HCT116 (cell line): Measurements from ENCODE around the gene CARD10. TPM values are rescaled to one million over a fixed set of nuclear protein-coding genes. Genes with fewer than 3 reads are reported as not detected.
"Not testable (repeated sequence)": the region's sequence is repeated elsewhere in the genome, so short reads cannot be mapped to it uniquely, and the experiment has no call there.

Source experiments
- ATAC-seq: fragments of 200-7000 bp; cut with Tn5 transposase; 2 replicates; pipeline ENCODE4 v1.9.1; 2020; ENCODE audit warnings: mild to moderate bottlenecking, moderate library complexity
- BruUV-seq: library from RNA; stranded (reverse); fragments of 400-500 nt; replicated peaks from 2 replicates; lab custom pipeline; 2021; lab: Mats Ljungman, UMichigan
- CTCF ChIA-PET: fragments of 300-600 bp; sonication (Branson Sonifier 250); formaldehyde crosslinking; loops from one replicate; lab custom pipeline; 2021; ENCODE audit warnings: antibody characterized with exemption; lab: Charles Lee
- POLR2A ChIA-PET: fragments of 300-600, 350-600 bp; sonication (Branson Sonifier 250); formaldehyde crosslinking; loops from one replicate; lab custom pipeline; 2021; ENCODE audit warnings: antibody characterized with exemption; lab: Charles Lee
- RAD21 ChIA-PET, 2 experiments: fragments of 300-600 bp; sonication (Branson Sonifier 250); formaldehyde crosslinking; loops; one replicate each; lab custom pipeline; 2023; ENCODE audit warnings: low total read pairs in 2 of 2; ENCODE audit not compliant: uncharacterized antibody in 2 of 2, unreplicated experiment in 2 of 2, low non-redundant PET in 1 of 2; lab: Charles Lee
- DNase-seq: peaks from one replicate; pipeline ENCODE4 v3.0.0-alpha.2; 2010; ENCODE audit warnings: low read depth, low spot score
- H2AFZ ChIP-seq: fragments of 200-600 bp; shearing (Covaris generic), sonication (generic); 2 replicates; pipeline ENCODE4 v1.6.1; 2017; ENCODE audit warnings: low read depth, mixed run types, mixed read lengths, antibody characterized with exemption, low read length; ENCODE audit not compliant: poor library complexity, severe bottlenecking
- H3K27ac ChIP-seq: 2 replicates; pipeline ENCODE4 v1.5.1; 2012; ENCODE audit warnings: low read depth, low read length
- H3K27me3 ChIP-seq: fragments of 200-600 bp; sonication (generic); 2 replicates; pipeline ENCODE4 v1.6.1; 2016; ENCODE audit warnings: mixed run types, low read length, mixed read lengths; ENCODE audit not compliant: insufficient read depth
- H3K36me3 ChIP-seq, 2 experiments: fragments of 200-500 bp in 1 of 2; fragments of 200-600 bp in 1 of 2; sonication (Bioruptor generic) in 1 of 2; sonication (generic) in 1 of 2; 2 replicates each; pipeline versions ENCODE4 v1.5.1 to v1.6.1; 2014 to 2016; ENCODE audit warnings: low read length in 2 of 2, inconsistent platforms in 1 of 2, mixed read lengths in 1 of 2, mixed run types in 1 of 2; ENCODE audit not compliant: insufficient read depth in 2 of 2, control insufficient read depth in 1 of 2
- H3K4me1 ChIP-seq, 2 experiments: fragments of 200-600 bp in 1 of 2; sonication (generic) in 1 of 2; 2 replicates each; pipeline versions ENCODE4 v1.5.1 to v1.6.1; 2012 to 2017; ENCODE audit warnings: low read length in 2 of 2, inconsistent platforms in 1 of 2, mild to moderate bottlenecking in 1 of 2, mixed read lengths in 1 of 2, mixed run types in 1 of 2, moderate library complexity in 1 of 2; ENCODE audit not compliant: insufficient read depth in 2 of 2, control insufficient read depth in 1 of 2
- H3K4me2 ChIP-seq: fragments of 200-600 bp; sonication (generic); 2 replicates; pipeline ENCODE4 v1.6.1; 2017; ENCODE audit warnings: mixed run types, low read length, mixed read lengths
- H3K4me3 ChIP-seq, 2 experiments: fragments of 200-600 bp in 1 of 2; sonication (generic) in 1 of 2; replicated peaks in 1 of 2; 2 replicates each; pipeline ENCODE4 v1.5.1; 2011 to 2016; ENCODE audit warnings: low read length in 2 of 2, control low read depth in 1 of 2, low read depth in 1 of 2, mild to moderate bottlenecking in 1 of 2, mixed read lengths in 1 of 2, mixed run types in 1 of 2
- H3K79me2 ChIP-seq: fragments of 200-600 bp; sonication (generic); 2 replicates; pipeline ENCODE4 v1.6.1; 2017; ENCODE audit warnings: mild to moderate bottlenecking, mixed run types, low read length, moderate library complexity, mixed read lengths; ENCODE audit not compliant: insufficient read depth
- H3K9ac ChIP-seq: fragments of 200-600 bp; sonication (generic); 2 replicates; pipeline ENCODE4 v1.6.1; 2016; ENCODE audit warnings: low read length, mixed read lengths
- H3K9me2 ChIP-seq: fragments of 200-600 bp; sonication (generic), shearing (Covaris generic); 2 replicates; pipeline ENCODE4 v1.6.1; 2017; ENCODE audit warnings: mixed run types, mild to moderate bottlenecking, moderate library complexity; ENCODE audit not compliant: insufficient read depth
- H3K9me3 ChIP-seq, 2 experiments: fragments of 200-500 bp in 1 of 2; fragments of 200-600 bp in 1 of 2; sonication (Bioruptor generic) in 1 of 2; sonication (generic) in 1 of 2; 2 replicates each; pipeline ENCODE4 v1.6.1; 2014 to 2017; ENCODE audit warnings: low read length in 2 of 2, mixed read lengths in 2 of 2, inconsistent platforms in 1 of 2, low read depth in 1 of 2, mild to moderate bottlenecking in 1 of 2, mixed run types in 1 of 2, moderate library complexity in 1 of 2; ENCODE audit not compliant: control insufficient read depth in 1 of 2, insufficient read depth in 1 of 2
- H4K20me1 ChIP-seq: fragments of 200-600 bp; sonication (generic), shearing (Covaris generic); 2 replicates; pipeline ENCODE4 v1.6.1; 2017; ENCODE audit warnings: mixed run types, mild to moderate bottlenecking, moderate library complexity; ENCODE audit not compliant: insufficient read depth
- CEBPB ChIP-seq: IDR thresholded peaks from 2 replicates; pipeline ENCODE4 v1.6.1; 2012; ENCODE audit warnings: low read depth
- EGR1 ChIP-seq: IDR thresholded peaks from 2 replicates; pipeline ENCODE4 v1.6.1; 2012; ENCODE audit warnings: low read depth
- ELF1 ChIP-seq: IDR thresholded peaks from 2 replicates; pipeline ENCODE4 v1.6.1; 2012; ENCODE audit warnings: low read depth, borderline replicate concordance
- EZH2 ChIP-seq: fragments of 200-600 bp; sonication (generic); IDR thresholded peaks from 2 replicates; pipeline ENCODE4 v1.6.1; 2017; ENCODE audit warnings: antibody characterized with exemption, mixed run types
- EZH2phosphoT487 ChIP-seq: fragments of 200-600 bp; IDR thresholded peaks from 2 replicates; pipeline ENCODE4 v1.6.1; 2018; ENCODE audit warnings: antibody characterized with exemption, borderline replicate concordance
- FOSL1 ChIP-seq: IDR thresholded peaks from 2 replicates; pipeline ENCODE4 v1.6.1; 2012; ENCODE audit warnings: low read depth
- JUND ChIP-seq: IDR thresholded peaks from 2 replicates; pipeline ENCODE4 v1.6.1; 2012
- POLR2A ChIP-seq: IDR thresholded peaks from 2 replicates; pipeline ENCODE4 v1.7.0; 2011; ENCODE audit warnings: borderline replicate concordance; ENCODE audit not compliant: insufficient read depth, insufficient read length; ENCODE audit errors: extremely low read depth
- POLR2AphosphoS5 ChIP-seq: IDR thresholded peaks from 2 replicates; pipeline ENCODE4 v1.6.1; 2011; ENCODE audit warnings: mild to moderate bottlenecking, low read depth, low read length, moderate library complexity
- RAD21 ChIP-seq: IDR thresholded peaks from 2 replicates; pipeline ENCODE4 v1.6.1; 2012; ENCODE audit warnings: low read depth, mild to moderate bottlenecking
- REST ChIP-seq: IDR thresholded peaks from 2 replicates; pipeline ENCODE4 v1.6.1; 2012; ENCODE audit warnings: low read depth
- SIN3A ChIP-seq: IDR thresholded peaks from 2 replicates; pipeline ENCODE4 v1.6.1; 2012; ENCODE audit warnings: low read depth
- SP1 ChIP-seq: IDR thresholded peaks from 2 replicates; pipeline ENCODE4 v1.6.1; 2012; ENCODE audit warnings: low read depth
- SRF ChIP-seq: IDR thresholded peaks from 2 replicates; pipeline ENCODE4 v1.6.1; 2012; ENCODE audit warnings: low read depth
- TCF7L2 ChIP-seq: IDR thresholded peaks from 2 replicates; pipeline ENCODE4 v1.7.0; 2011; ENCODE audit warnings: borderline replicate concordance, inconsistent platforms; ENCODE audit not compliant: insufficient read depth, insufficient read length; ENCODE audit errors: extremely low read depth
- ZFX ChIP-seq: fragments of 450-650 bp; IDR thresholded peaks from 2 replicates; pipeline ENCODE4 v1.6.1; 2017
- ZNF274 ChIP-seq: fragments of 200-500 bp; sonication (Bioruptor generic); IDR thresholded peaks from 2 replicates; pipeline ENCODE4 v1.6.1; 2014; ENCODE audit warnings: mild to moderate bottlenecking, low read depth, low read length, inconsistent platforms
- intact Hi-C: fragments of 100-400 bp; cut with micrococcal nuclease; formaldehyde crosslinking; loops from 2 replicates; pipeline ENCODE4 v1.10.0; 2022
- total RNA-seq: library from RNA; stranded (reverse); gene quantifications from one replicate; pipeline ENCODE4 v1.2.1, GENCODE V29; 2021; ENCODE audit not compliant: unreplicated experiment
- TF ChIP-seq, protein P1 (sequence below): IDR thresholded peaks from 2 replicates; pipeline ENCODE4 v1.6.1; 2012
- TF ChIP-seq, protein P2 (sequence below): IDR thresholded peaks from 2 replicates; pipeline ENCODE4 v1.6.1; 2012

Gene CARD10
- total RNA-seq, 1 experiment from 2014 or later = 32.0 TPM

DNA sequence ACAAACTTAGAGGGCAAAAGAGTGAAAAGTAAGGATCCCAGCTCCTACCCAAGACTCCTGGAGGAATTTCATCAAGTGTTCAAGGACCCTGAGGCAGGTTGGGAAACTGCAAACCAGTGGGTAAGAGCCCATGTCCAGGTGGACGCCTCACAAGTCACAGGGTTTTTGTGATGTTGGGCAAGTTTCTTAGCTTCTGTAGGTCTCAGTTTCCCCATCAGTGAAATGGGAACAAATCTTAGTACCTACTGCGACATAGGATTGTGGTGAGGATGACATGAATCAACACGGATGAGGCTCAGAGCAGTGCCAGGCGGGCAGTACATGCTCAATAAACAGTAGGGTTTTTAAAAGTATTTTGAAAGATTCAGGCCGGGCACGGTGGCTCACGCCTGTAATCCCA is 23.7 kb upstream of the CARD10 start:
- Histone ChIP-seq H3K9ac (no peak overlapping the region), H3K36me3 (no peaks in the 10 kb centered on the region), H4K20me1 (no peaks in the 10 kb centered on the region), H3K4me3 (no peak overlapping the region), H3K27ac (no peak overlapping the region), H3K79me2 (no peaks in the 10 kb centered on the region), H3K4me2 (no peak overlapping the region), H3K4me1 (peaks cover 45 to 77% of the 10 kb centered on the region in 2 experiments), H3K9me3 (no peaks in the 10 kb centered on the region), H2AFZ (no peak overlapping the region), H3K27me3 (no peaks in the 10 kb centered on the region), H3K9me2 (no peaks in the 10 kb centered on the region)
- ChIA-PET RAD21 (no interaction called here), CTCF (interaction anchor here (1.1 to 14.9 kb wide), 4 partner anchors 10 to 100 kb away, joined by 3 to 238 read pairs (median 4); no protein-coding TSS in a partner anchor), POLR2A (no interaction called here)
- ATAC-seq (no peak), DNase-seq (no peak)
- intact Hi-C loops = no loop called here
- TF ChIP-seq, protein P1, sequence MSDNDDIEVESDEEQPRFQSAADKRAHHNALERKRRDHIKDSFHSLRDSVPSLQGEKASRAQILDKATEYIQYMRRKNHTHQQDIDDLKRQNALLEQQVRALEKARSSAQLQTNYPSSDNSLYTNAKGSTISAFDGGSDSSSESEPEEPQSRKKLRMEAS = no peak
- TF ChIP-seq RAD21 = no peak
- TF ChIP-seq JUND = no peak
- TF ChIP-seq POLR2AphosphoS5 = no peak
- TF ChIP-seq TCF7L2 = no peak
- TF ChIP-seq CEBPB = no peak
- TF ChIP-seq SRF = no peak
- TF ChIP-seq SP1 = no peak
- TF ChIP-seq EGR1 = no peak
- TF ChIP-seq ZNF274 = no peak
- no peak for TF ChIP-seq REST
- TF ChIP-seq, protein P2, sequence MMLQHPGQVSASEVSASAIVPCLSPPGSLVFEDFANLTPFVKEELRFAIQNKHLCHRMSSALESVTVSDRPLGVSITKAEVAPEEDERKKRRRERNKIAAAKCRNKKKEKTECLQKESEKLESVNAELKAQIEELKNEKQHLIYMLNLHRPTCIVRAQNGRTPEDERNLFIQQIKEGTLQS = no peak
- no peak for TF ChIP-seq POLR2A
- TF ChIP-seq ZFX = no peak
- TF ChIP-seq EZH2phosphoT487 = no peak
- TF ChIP-seq ELF1 = no peak
- no peak for TF ChIP-seq EZH2
- no peak for TF ChIP-seq SIN3A
- TF ChIP-seq FOSL1 = no peak
- BruUV-seq = no TSS peak

- H3K9me3 ChIP-seq = not testable (repeated sequence)
Measured at GRCh38 chr22:37542416-37542815, 23.2 kb upstream of the CARD10 start.

More at GRCh38 chr22:37542416-37542815, 23.2 kb upstream of the CARD10 start:
- H3K9me2 ChIP-seq, H4K20me1 ChIP-seq, BruUV-seq, intact Hi-C loops, H2AFZ ChIP-seq, H3K27ac ChIP-seq, H3K27me3 ChIP-seq, ATAC-seq, H3K36me3 ChIP-seq, H3K79me2 ChIP-seq, DNase-seq, H3K4me3 ChIP-seq: not testable (repeated sequence)
- ChIA-PET CTCF (interaction anchor here (0.8 to 14.9 kb wide), 7 partner anchors 10 to 119 kb away, joined by 3 to 238 read pairs (median 5); partner anchors contain the start of gene GGA1), POLR2A (interaction anchor here (1.2 kb wide), 2 partner anchors 25 to 27 kb away, joined by 6 to 8 read pairs; no protein-coding TSS in a partner anchor), RAD21 (interaction anchor here in 1 of 2 experiments (0.6 to 1.2 kb wide), 3 partner anchors 25 to 50 kb away, joined by 3 read pairs; no protein-coding TSS in a partner anchor)
- peak overlapping the region; percentile 47 for H3K9ac ChIP-seq
- H3K4me2 ChIP-seq = peak overlapping the region; percentile 48
- peaks cover 45 to 77% of the 10 kb centered on the region in 2 experiments for H3K4me1 ChIP-seq
